ENCODE data around the gene PCDHGA4.
"Not testable (repeated sequence)": the region's sequence is repeated elsewhere in the genome, so short reads cannot be mapped to it uniquely, and the experiment has no call there.

GRCh38 chr5:141387557-141388311, 32.9 kb downstream of the PCDHGA4 start, which contains the start of gene PCDHGB4:
- TF ChIP-seq CTCF (IDR thresholded peaks at IDR 0.05) = peak in 3 of 6 experiments; percentile 5 to 28 (median 12)
- not testable (repeated sequence) for TF ChIP-seq POLR2A (IDR thresholded peaks at IDR 0.05)

All from adrenal gland (tissue), 5 donors.